Left renal cortex interstitium (tissue), 4 donors: ENCODE results near the gene PCBP1. TPM values are rescaled to one million over a fixed set of nuclear protein-coding genes. Genes with fewer than 3 reads are reported as not detected.
"Not testable (repeated sequence)": the region's sequence is repeated elsewhere in the genome, so short reads cannot be mapped to it uniquely, and the experiment has no call there.

ENCODE experiments used
- DNase-seq, 4 donors: peaks; one replicate each; pipeline ENCODE4 v3.0.0-alpha.2; 2013; ENCODE audit warnings: low read depth in 4 of 4, low spot score in 2 of 4, missing footprints in 1 of 4
- polyA plus RNA-seq, 4 donors: library from polyadenylated mRNA; unstranded; fragments of 120-200 nt; gene quantifications; one replicate each; pipeline ENCODE4 v1.2.1, GENCODE V29; 2013; ENCODE audit not compliant: insufficient read length in 4 of 4

PCBP1 gene
- polyA plus RNA-seq, 4 donors = 250 to 363 (median 301) TPM

- DNase-seq = peak in 1 of 4 donors; percentile 79
Observed at GRCh38 chr2:70123051-70123828, 36.0 kb downstream of the PCBP1 start.

- DNase-seq = no peak
Observed at GRCh38 chr2:70123829-70124116, 36.5 kb downstream of the PCBP1 start.

- DNase-seq = peak in 1 of 4 donors; percentile 69
Observed at GRCh38 chr2:70124983-70125480, 37.8 kb downstream of the PCBP1 start.

- no peak for DNase-seq
Observed at GRCh38 chr2:70125498-70125898, 38.2 kb downstream of the PCBP1 start.

- no peak for DNase-seq
Observed at GRCh38 chr2:70126413-70126812, 39.1 kb downstream of the PCBP1 start.

GRCh38 chr2:70128005-70128404, 40.7 kb downstream of the PCBP1 start:
- DNase-seq = no peak

GRCh38 chr2:70131344-70132143, 44.3 kb downstream of the PCBP1 start:
- not testable (repeated sequence) for DNase-seq

- DNase-seq = no peak
Observed at GRCh38 chr2:70132244-70133126, 45.2 kb downstream of the PCBP1 start.

GRCh38 chr2:70133127-70133452, 45.8 kb downstream of the PCBP1 start:
- no peak for DNase-seq

- no peak for DNase-seq
Observed at GRCh38 chr2:70133491-70134322, 46.4 kb downstream of the PCBP1 start.

- DNase-seq = not testable (repeated sequence)
Observed at GRCh38 chr2:70134323-70134983, 47.2 kb downstream of the PCBP1 start.

Other genes starting within 250 kb of the PCBP1 start
- gene SNRNP27, start 193.5 kb upstream of the PCBP1 start, polyA plus RNA-seq = 10 to 100 TPM; 67.1 to 78.3 (median 71.1) TPM
- gene MXD1, start 172.4 kb upstream of the PCBP1 start, polyA plus RNA-seq = 10 to 100 TPM in 3 of 4 donors, 1 to 10 TPM in 1; 8.9 to 13.7 (median 12.6) TPM
- 1 to 10 TPM; 3.6 to 5.2 (median 4.5) TPM for gene ASPRV1, start 125.8 kb upstream of the PCBP1 start, polyA plus RNA-seq
- 10 to 100 TPM; 16.1 to 18.6 (median 16.9) TPM for gene C2orf42, start 103.5 kb downstream of the PCBP1 start, polyA plus RNA-seq
- 100 to 1,000 TPM; 376 to 658 (median 494) TPM for gene TIA1, start 161.2 kb downstream of the PCBP1 start, polyA plus RNA-seq
- gene PCYOX1, start 170.7 kb downstream of the PCBP1 start, polyA plus RNA-seq = 10 to 100 TPM; 68.6 to 80.0 (median 74.2) TPM
- gene SNRPG, start 206.3 kb downstream of the PCBP1 start, polyA plus RNA-seq = 100 to 1,000 TPM; 128 to 161 (median 137) TPM
- 10 to 100 TPM; 65.5 to 79.4 (median 70.8) TPM for gene FAM136A, start 214.6 kb downstream of the PCBP1 start, polyA plus RNA-seq